HG03571 (cell line): ENCODE data around the gene ZNRF3.
A peak's percentile ranks its signal among the peaks of the same experiment; 100 is the strongest.
"Not testable (repeated sequence)": the region's sequence is repeated elsewhere in the genome, so short reads cannot be mapped to it uniquely, and the experiment has no call there.

Experiments
- ATAC-seq: cut with Tn5 transposase; IDR thresholded peaks from one replicate; pipeline ENCODE4 v1.9.1; 2021; ENCODE audit not compliant: unreplicated experiment

Gene ZNRF3

GRCh38 chr22:28882878-28883656 is at the start of gene ZNRF3:
TSS of gene ZNRF3 (plus strand) at chr22:28883572. CDS start at chr22:28883767, 195 bp downstream.
- ATAC-seq = peak; percentile 66

GRCh38 chr22:28835630-28836189 is 47.7 kb upstream of the ZNRF3 start:
- ATAC-seq = no peak

DNA sequence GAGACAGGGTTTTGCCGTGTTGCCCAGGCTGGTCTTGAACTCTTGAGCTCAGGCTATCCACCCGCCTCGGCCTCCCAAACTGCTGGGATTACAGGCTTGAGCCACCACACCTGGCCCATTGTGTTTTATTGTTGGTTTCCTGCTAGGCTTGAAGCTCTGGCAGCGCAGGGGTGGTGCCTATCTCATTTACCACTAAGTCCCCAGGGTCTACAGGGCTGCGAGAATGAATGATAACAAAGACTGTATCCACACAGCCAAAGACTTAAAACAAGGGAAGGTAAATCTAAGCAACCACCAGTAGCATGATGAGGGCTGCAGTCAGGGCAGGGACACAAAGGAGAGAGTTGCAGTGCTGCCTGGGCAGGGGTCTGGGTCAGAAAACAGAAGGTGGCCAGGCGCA is 45.7 kb upstream of the ZNRF3 start:
- no peak for ATAC-seq

- no peak for ATAC-seq
Observed at GRCh38 chr22:28838971-28839370, 44.4 kb upstream of the ZNRF3 start.

DNA sequence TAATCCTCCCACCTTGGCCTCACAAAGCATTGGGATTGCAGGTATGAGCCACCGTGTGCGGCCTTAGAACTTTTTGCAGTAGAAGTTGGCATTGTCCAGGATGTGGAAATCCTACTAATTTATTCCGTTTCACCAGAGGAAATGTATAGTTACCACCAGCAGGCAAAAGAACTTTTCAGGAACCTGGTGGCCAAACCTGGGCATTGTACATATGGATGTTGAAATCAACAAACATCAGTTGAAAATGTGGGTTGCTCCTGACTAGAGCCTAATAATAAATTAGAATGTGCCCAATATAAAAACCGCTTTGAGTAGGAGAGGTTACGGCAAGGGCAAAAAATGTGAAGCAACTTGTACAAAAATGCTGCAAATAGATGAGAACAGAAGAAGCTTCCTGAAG is 42.3 kb upstream of the ZNRF3 start:
- no peak for ATAC-seq

DNA sequence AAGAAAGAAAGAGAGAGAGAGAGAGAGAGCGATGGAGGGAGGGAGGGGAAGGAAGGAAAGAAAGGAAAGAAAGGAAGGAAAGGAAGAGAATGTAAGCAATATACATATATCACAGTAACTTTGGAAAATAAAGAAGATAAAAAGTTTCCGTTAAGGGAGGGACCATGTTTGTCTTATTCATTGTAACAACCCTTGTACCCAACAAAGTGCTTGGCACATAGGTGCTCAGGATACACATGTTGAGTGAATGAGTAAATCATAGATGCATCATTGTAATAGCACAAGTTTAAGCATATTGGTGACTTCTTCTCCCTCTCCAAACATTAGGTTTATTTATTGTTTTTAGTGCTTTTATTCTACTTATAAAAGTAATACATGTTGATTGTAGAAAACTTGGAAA is 39.7 kb upstream of the ZNRF3 start:
- no peak for ATAC-seq

- not testable (repeated sequence) for ATAC-seq
Observed at GRCh38 chr22:28844277-28844676, 39.1 kb upstream of the ZNRF3 start.

- ATAC-seq = no peak
Observed at GRCh38 chr22:28846994-28847393, 36.4 kb upstream of the ZNRF3 start.

DNA sequence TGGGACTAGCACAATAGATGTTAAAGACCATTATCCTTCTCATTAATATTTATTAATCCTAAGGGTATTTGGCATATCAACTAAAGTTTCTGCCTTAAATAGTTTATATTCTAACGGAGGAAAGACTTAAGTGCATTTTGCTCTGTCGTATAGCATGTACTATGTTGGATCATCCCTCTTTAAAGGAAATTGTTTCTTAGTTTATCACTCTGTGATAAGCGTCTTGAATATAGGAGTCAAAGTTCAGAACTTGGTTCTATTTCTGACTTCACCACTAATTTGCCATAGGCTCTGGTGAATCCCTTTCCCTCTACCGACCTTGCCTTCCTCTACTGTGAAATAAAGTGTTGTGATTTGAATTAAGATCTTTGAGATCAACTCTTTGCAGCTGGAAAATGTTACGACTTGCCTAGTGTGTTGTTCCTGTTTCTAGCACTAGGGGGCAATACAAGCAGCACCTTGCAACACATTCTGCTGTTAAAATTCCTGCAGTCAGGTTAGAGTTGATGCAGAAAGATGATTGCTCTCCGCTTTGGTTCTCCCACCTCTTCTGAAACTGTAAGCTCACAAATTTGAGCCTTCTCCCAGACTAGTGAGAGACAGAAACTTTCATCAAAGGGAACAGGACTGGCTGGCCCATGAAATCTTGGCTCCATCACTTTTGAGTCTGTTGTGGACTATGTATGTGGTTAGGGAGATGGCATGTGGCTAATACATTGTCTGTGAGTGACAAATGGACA is 27.8 kb upstream of the ZNRF3 start:
- no peak for ATAC-seq

- no peak for ATAC-seq
Observed at GRCh38 chr22:28856095-28856455, 27.3 kb upstream of the ZNRF3 start.

- no peak for ATAC-seq
Observed at GRCh38 chr22:28857288-28857687, 26.1 kb upstream of the ZNRF3 start.

GRCh38 chr22:28864878-28865596 is 18.3 kb upstream of the ZNRF3 start:
- no peak for ATAC-seq

DNA sequence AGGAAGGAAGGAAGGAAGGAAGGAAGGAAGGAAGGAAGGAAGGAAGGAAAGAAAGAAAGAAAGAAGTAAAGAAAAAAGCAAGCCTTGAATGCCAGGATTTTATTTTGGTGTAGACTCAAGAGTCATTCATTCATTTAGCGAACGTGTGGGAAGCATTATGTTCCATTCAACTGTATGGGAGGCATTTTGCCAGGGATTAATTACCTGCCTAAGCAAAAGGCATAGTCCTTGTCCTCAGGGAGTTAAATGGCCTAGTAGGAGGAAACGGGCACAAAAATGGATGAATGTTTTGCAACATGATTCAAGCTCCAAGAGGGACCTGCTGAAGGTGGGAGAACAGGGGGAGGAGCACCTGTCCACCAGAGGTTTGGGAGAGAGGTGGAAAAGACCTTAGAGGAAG is 16.2 kb upstream of the ZNRF3 start:
- ATAC-seq = no peak

GRCh38 chr22:28868389-28868788 is 15.0 kb upstream of the ZNRF3 start:
- ATAC-seq = not testable (repeated sequence)

GRCh38 chr22:28869736-28870135 is 13.6 kb upstream of the ZNRF3 start:
- ATAC-seq = no peak

DNA sequence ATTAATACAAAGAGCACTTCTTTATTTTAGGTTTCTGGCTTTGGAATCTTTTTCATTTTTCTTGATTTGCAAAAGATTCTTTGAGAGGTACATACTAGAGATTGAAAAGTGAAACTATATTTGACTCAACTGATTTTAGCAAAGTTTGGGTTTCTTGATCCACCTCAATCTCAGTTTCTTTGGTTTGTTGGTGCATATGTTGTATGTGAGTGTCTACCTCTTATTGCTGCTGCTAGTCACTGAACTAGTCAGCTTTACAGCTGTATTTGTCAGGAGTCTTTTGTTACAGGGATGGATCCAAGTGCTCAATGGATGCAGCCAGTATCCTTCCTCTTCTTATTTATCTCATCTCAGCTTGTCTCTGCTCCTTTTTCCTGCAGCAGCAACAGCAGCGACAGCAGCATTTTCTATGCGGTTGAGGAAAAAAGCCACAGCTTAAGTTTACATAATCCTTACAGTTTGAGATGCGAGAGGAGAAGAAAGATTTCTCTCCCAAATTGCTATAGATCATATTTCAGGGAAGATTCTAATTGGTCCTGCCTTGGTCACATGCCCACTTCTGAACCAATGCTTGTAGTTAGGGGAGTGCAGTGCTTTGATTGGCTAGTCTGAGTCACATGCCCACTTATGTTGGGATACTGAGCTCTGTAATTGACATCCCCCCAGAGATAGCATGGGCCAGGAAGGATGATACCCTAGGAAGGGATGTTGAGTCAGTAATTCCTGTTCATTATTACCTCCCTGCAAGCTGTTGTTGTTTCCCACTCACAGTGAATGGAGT is 10.0 kb upstream of the ZNRF3 start:
- no peak for ATAC-seq

DNA sequence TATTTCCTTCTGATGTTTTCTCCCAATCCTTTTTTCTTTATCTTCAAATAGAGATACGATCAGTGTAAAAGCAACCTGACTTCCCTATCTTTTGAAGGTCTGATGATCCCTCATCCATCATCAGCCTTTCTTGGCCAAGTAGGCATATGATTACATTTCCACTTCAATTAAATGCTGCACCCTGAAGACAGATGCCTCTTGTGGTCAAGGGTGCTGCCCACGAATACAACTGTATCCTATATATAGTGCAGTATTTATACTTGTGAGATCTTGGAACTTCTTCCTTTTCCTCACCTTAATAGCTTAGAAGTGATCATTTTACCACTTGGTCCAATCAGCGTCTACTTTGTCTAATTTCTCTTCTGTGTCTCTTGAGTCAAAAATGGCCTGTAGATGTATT is 9.3 kb upstream of the ZNRF3 start:
- no peak for ATAC-seq

GRCh38 chr22:28874811-28875320 is 8.5 kb upstream of the ZNRF3 start:
- no peak for ATAC-seq

DNA sequence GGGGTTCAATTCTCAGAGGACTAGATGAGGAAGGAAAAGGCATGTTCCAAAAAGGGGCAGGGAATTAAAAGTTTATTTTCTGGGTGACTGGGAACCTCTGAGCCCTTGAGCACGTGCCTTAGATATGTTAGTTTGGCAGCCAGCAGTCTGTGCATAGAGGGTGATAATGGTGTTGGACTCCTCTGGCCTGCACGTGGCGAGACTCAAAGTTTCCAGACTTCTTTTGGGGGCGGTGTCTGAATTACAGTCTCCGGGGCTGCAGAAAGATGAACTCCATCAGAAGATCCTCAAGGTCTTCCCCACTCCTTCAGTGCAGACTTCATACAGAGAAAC is 861 bp upstream of the ZNRF3 start:
- ATAC-seq = no peak

DNA sequence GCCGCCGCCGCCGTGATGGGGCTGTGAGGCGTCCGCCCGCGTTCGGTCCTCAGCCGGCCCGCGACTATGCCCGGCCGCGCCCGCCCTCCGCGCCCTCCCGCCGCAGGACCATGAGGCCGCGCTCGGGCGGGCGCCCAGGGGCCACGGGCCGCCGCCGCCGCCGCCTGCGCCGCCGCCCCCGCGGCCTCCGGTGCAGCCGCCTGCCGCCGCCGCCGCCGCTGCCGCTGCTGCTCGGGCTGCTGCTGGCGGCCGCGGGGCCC is 215 bp downstream of the ZNRF3 start:
- peak; percentile 29 for ATAC-seq
